Activated CD8-positive, alpha-beta memory T cell treated with anti-CD3 and anti-CD28 coated beads, Interleukin-2, amount 10 ng/mL, durations not matched to agents 7 days and 5 days (primary cell): Measurements from ENCODE around the gene SLC9B2. TPM values are rescaled to one million over a fixed set of nuclear protein-coding genes. Genes with fewer than 3 reads are reported as not detected.

Source experiments
- ATAC-seq: fragments of 150-1000 bp; cut with Tn5 transposase; one replicate; pipeline ENCODE4 v1.10.0; 2021; ENCODE audit warnings: moderate library complexity
- CTCF ChIA-PET: fragments of 350-600 bp; sonication (Branson Sonifier 250); formaldehyde crosslinking; loops from one replicate; lab custom pipeline; 2021; ENCODE audit warnings: antibody characterized with exemption; lab: Charles Lee
- DNase-seq: peaks from one replicate; pipeline ENCODE4 v3.0.0-alpha.2; 2020
- H3K27ac Mint-ChIP-seq: one replicate; pipeline ENCODE4 v1.8.0; 2021; ENCODE audit warnings: mild to moderate bottlenecking, mixed read lengths
- H3K27me3 Mint-ChIP-seq: one replicate; pipeline ENCODE4 v1.8.0; 2021; ENCODE audit warnings: mixed read lengths
- H3K36me3 Mint-ChIP-seq: one replicate; pipeline ENCODE4 v1.8.0; 2021; ENCODE audit warnings: mild to moderate bottlenecking, mixed read lengths
- H3K4me1 Mint-ChIP-seq: one replicate; pipeline ENCODE4 v1.8.0; 2021; ENCODE audit warnings: mixed read lengths
- H3K4me3 Mint-ChIP-seq: one replicate; pipeline ENCODE4 v1.8.0; 2021; ENCODE audit warnings: mild to moderate bottlenecking, moderate library complexity, mixed read lengths
- H3K9me3 Mint-ChIP-seq: one replicate; pipeline ENCODE4 v1.8.0; 2022; ENCODE audit warnings: low read depth, mixed read lengths
- total RNA-seq, 2 experiments: library from RNA; stranded (reverse); gene quantifications; one replicate each; pipeline ENCODE4 v1.2.3, GENCODE V29; 2021

The SLC9B2 gene
- 10 to 100 TPM; 24.2 to 27.4 TPM for total RNA-seq

GRCh38 chr4:103076747-103077347 is at the start of gene SLC9B2:
TSS of gene SLC9B2 (minus strand) at chr4:103076761. CDS start at chr4:103067550, 9,211 bp downstream.
- H3K4me3 Mint-ChIP-seq, result peak within 1 kb of the TSS; percentile 95
- DNase-seq (no peak), ATAC-seq (peak; percentile 71)
- H3K27me3 Mint-ChIP-seq, result no peaks in the 10 kb centered on the region
- H3K9me3 Mint-ChIP-seq, result no peaks in the 10 kb centered on the region
- peaks cover 48% of the 10 kb centered on the region for H3K4me1 Mint-ChIP-seq
- H3K27ac Mint-ChIP-seq, result peak within 1 kb of the TSS; percentile 99
- H3K36me3 Mint-ChIP-seq, result peaks cover 24% of the 10 kb centered on the region
- CTCF ChIA-PET, result interaction anchor here (1.0 to 10.0 kb wide), 3 partner anchors 13 to 646 kb away, joined by 3 to 76 read pairs (median 3); partner anchors contain the start of gene BDH2

- no peak for DNase-seq
- Mint-ChIP-seq H3K4me1 (no peaks in the 10 kb centered on the region), H3K36me3 (peaks cover 74% of the 10 kb centered on the region), H3K27me3 (no peaks in the 10 kb centered on the region), H3K27ac (no peak overlapping the region), H3K9me3 (peaks cover 11% of the 10 kb centered on the region), H3K4me3 (no peak overlapping the region)
- no peak for ATAC-seq
- CTCF ChIA-PET, result no interaction called here
Observed at GRCh38 chr4:103126126-103126525, 49.6 kb upstream of the SLC9B2 start.

- no peak for ATAC-seq
- no peaks in the 10 kb centered on the region for H3K4me1 Mint-ChIP-seq
- CTCF ChIA-PET, result interaction anchor here (0.8 kb wide), 1 partner anchor 32 kb away, joined by 3 read pairs; no protein-coding TSS in a partner anchor
- no peak for DNase-seq
- peaks cover 6% of the 10 kb centered on the region for H3K9me3 Mint-ChIP-seq
- no peak overlapping the region for H3K27ac Mint-ChIP-seq
- H3K27me3 Mint-ChIP-seq, result no peaks in the 10 kb centered on the region
- no peak overlapping the region for H3K4me3 Mint-ChIP-seq
- H3K36me3 Mint-ChIP-seq, result peaks cover 62% of the 10 kb centered on the region
Observed at GRCh38 chr4:103123114-103123513, 46.6 kb upstream of the SLC9B2 start.

- Mint-ChIP-seq H3K9me3 (no peaks in the 10 kb centered on the region), H3K36me3 (peaks cover 39% of the 10 kb centered on the region), H3K4me3 (no peak overlapping the region), H3K4me1 (no peaks in the 10 kb centered on the region), H3K27ac (no peak overlapping the region), H3K27me3 (no peaks in the 10 kb centered on the region)
- DNase-seq (no peak), ATAC-seq (no peak)
- CTCF ChIA-PET, result no interaction called here
Observed at GRCh38 chr4:103118166-103118565, 41.6 kb upstream of the SLC9B2 start.

GRCh38 chr4:103111598-103111997 is 35.0 kb upstream of the SLC9B2 start:
- peaks cover 45% of the 10 kb centered on the region for H3K36me3 Mint-ChIP-seq
- no peak overlapping the region for H3K4me3 Mint-ChIP-seq
- H3K27me3 Mint-ChIP-seq, result no peaks in the 10 kb centered on the region
- H3K9me3 Mint-ChIP-seq, result no peaks in the 10 kb centered on the region
- H3K27ac Mint-ChIP-seq, result no peak overlapping the region
- DNase-seq (no peak), ATAC-seq (no peak)
- CTCF ChIA-PET, result interaction anchor here (1.0 kb wide), 1 partner anchor 12 kb away, joined by 4 read pairs; the partner anchor contains the start of gene BDH2
- no peaks in the 10 kb centered on the region for H3K4me1 Mint-ChIP-seq

GRCh38 chr4:103108542-103108941 is 32.0 kb upstream of the SLC9B2 start:
- no peak for ATAC-seq
- H3K4me3 Mint-ChIP-seq, result no peak overlapping the region
- CTCF ChIA-PET, result interaction anchor here (1.2 to 1.3 kb wide), 2 partner anchors 9 to 13 kb away, joined by 4 to 6 read pairs; partner anchors contain the start of gene BDH2
- no peak for DNase-seq
- H3K36me3 Mint-ChIP-seq, result peaks cover 45% of the 10 kb centered on the region
- no peak overlapping the region for H3K27ac Mint-ChIP-seq
- no peaks in the 10 kb centered on the region for H3K27me3 Mint-ChIP-seq
- H3K9me3 Mint-ChIP-seq, result no peaks in the 10 kb centered on the region
- peaks cover 4% of the 10 kb centered on the region for H3K4me1 Mint-ChIP-seq

- Mint-ChIP-seq H3K9me3 (no peaks in the 10 kb centered on the region), H3K27ac (no peak overlapping the region), H3K4me3 (no peak overlapping the region), H3K4me1 (peaks cover 4% of the 10 kb centered on the region), H3K36me3 (peaks cover 37% of the 10 kb centered on the region), H3K27me3 (no peaks in the 10 kb centered on the region)
- no peak for ATAC-seq
- no peak for DNase-seq
- CTCF ChIA-PET, result no interaction called here
Observed at GRCh38 chr4:103105558-103106356, 29.2 kb upstream of the SLC9B2 start.

GRCh38 chr4:103104886-103105285 is 28.3 kb upstream of the SLC9B2 start:
- CTCF ChIA-PET, result no interaction called here
- DNase-seq (no peak), ATAC-seq (no peak)
- H3K27ac Mint-ChIP-seq, result no peak overlapping the region
- H3K36me3 Mint-ChIP-seq, result peaks cover 30% of the 10 kb centered on the region
- H3K4me3 Mint-ChIP-seq, result no peak overlapping the region
- H3K9me3 Mint-ChIP-seq, result no peaks in the 10 kb centered on the region
- peaks cover 4% of the 10 kb centered on the region for H3K4me1 Mint-ChIP-seq
- no peaks in the 10 kb centered on the region for H3K27me3 Mint-ChIP-seq

GRCh38 chr4:103100691-103101090 is 24.1 kb upstream of the SLC9B2 start:
- CTCF ChIA-PET, result interaction anchor here (1.0 to 4.8 kb wide), 6 partner anchors 10 to 669 kb away, joined by 3 to 41 read pairs (median 5); no protein-coding TSS in a partner anchor
- peaks cover 23% of the 10 kb centered on the region for H3K4me1 Mint-ChIP-seq
- DNase-seq, result no peak
- H3K9me3 Mint-ChIP-seq, result no peaks in the 10 kb centered on the region
- no peak overlapping the region for H3K4me3 Mint-ChIP-seq
- H3K36me3 Mint-ChIP-seq, result peaks cover 2% of the 10 kb centered on the region
- H3K27me3 Mint-ChIP-seq, result no peaks in the 10 kb centered on the region
- no peak for ATAC-seq
- no peak overlapping the region for H3K27ac Mint-ChIP-seq

- Mint-ChIP-seq H3K4me3 (peak within 1 kb of the TSS; percentile 86), H3K9me3 (no peaks in the 10 kb centered on the region), H3K27me3 (no peaks in the 10 kb centered on the region), H3K27ac (peak within 1 kb of the TSS; percentile 84), H3K36me3 (peaks cover 2% of the 10 kb centered on the region), H3K4me1 (peaks cover 23% of the 10 kb centered on the region)
- CTCF ChIA-PET, result interaction anchor here (0.7 to 4.8 kb wide), 25 partner anchors 8 to 671 kb away, joined by 3 to 41 read pairs (median 5); partner anchors contain the start of genes CISD2, SLC9B1 and SLC9B2
- DNase-seq (peak; percentile 63), ATAC-seq (peak; percentile 99)
Observed at GRCh38 chr4:103099691-103100392, 23.3 kb upstream of the SLC9B2 start, which contains the start of gene BDH2. TSS of gene BDH2 (minus strand) at chr4:103099834. CDS start at chr4:103096254, 3,580 bp downstream.

- DNase-seq (no peak), ATAC-seq (no peak)
- peaks cover 23% of the 10 kb centered on the region for H3K4me1 Mint-ChIP-seq
- peak overlapping the region; percentile 84 for H3K27ac Mint-ChIP-seq
- no peaks in the 10 kb centered on the region for H3K27me3 Mint-ChIP-seq
- no peaks in the 10 kb centered on the region for H3K9me3 Mint-ChIP-seq
- H3K36me3 Mint-ChIP-seq, result no peaks in the 10 kb centered on the region
- peak overlapping the region; percentile 86 for H3K4me3 Mint-ChIP-seq
- CTCF ChIA-PET, result interaction anchor here (0.8 to 4.8 kb wide), 19 partner anchors 9 to 473 kb away, joined by 3 to 41 read pairs (median 5); partner anchors contain the start of genes CISD2, SLC9B1 and SLC9B2
Observed at GRCh38 chr4:103098756-103099440, 22.3 kb upstream of the SLC9B2 start.

GRCh38 chr4:103098341-103098740 is 21.8 kb upstream of the SLC9B2 start:
- DNase-seq (no peak), ATAC-seq (no peak)
- Mint-ChIP-seq H3K4me3 (peak overlapping the region; percentile 86), H3K27me3 (no peaks in the 10 kb centered on the region), H3K4me1 (peaks cover 23% of the 10 kb centered on the region), H3K9me3 (no peaks in the 10 kb centered on the region), H3K36me3 (no peaks in the 10 kb centered on the region), H3K27ac (no peak overlapping the region)
- CTCF ChIA-PET, result interaction anchor here (0.8 to 4.8 kb wide), 7 partner anchors 8 to 473 kb away, joined by 3 to 41 read pairs (median 5); partner anchors contain the start of gene SLC9B1
